Cardiac muscle cell (in vitro differentiated cells and primary cell): Measurements from ENCODE around the gene SLC7A6OS. TPM values are rescaled to one million over a fixed set of nuclear protein-coding genes. Genes with fewer than 3 reads are reported as not detected.

Source experiments
- DNase-seq, 2 donors: peaks; one replicate each; pipeline versions ENCODE4 v3.0.0 to v3.0.0-alpha.2; 2010 to 2017; ENCODE audit warnings: low read depth in 1 of 2, low spot score in 1 of 2
- H3K27ac ChIP-seq: fragments of 200-600 bp; sonication (generic); 2 replicates; pipeline ENCODE4 v1.5.1; 2016
- H3K27me3 ChIP-seq: fragments of 200-600 bp; sonication (generic); 2 replicates; pipeline ENCODE4 v1.6.0; 2016; ENCODE audit warnings: control low read depth
- H3K36me3 ChIP-seq: fragments of 200-600 bp; sonication (generic); 2 replicates; pipeline ENCODE4 v1.5.1; 2016; ENCODE audit warnings: control low read depth
- H3K4me1 ChIP-seq: fragments of 200-600 bp; sonication (generic); 2 replicates; pipeline ENCODE4 v1.8.1; 2017; ENCODE audit warnings: low read depth, mild to moderate bottlenecking, mixed run types
- H3K4me3 ChIP-seq: fragments of 200-600 bp; sonication (generic); 2 replicates; pipeline ENCODE4 v1.5.1; 2016; ENCODE audit warnings: mild to moderate bottlenecking
- H3K9me3 ChIP-seq: fragments of 200-600 bp; sonication (generic); 2 replicates; pipeline ENCODE4 v1.5.1; 2017; ENCODE audit warnings: low read depth, mild to moderate bottlenecking, control low read depth
- polyA plus RNA-seq: library from polyadenylated mRNA; unstranded; fragments of >200 nt; fragmentation: Nextera tagmentation; extraction: Ambion mirVana; gene quantifications from 2 replicates; pipeline ENCODE4 v1.2.1, GENCODE V29; 2016
- total RNA-seq: library from RNA; depleted of rRNA; stranded (reverse); fragments of >200 nt; gene quantifications from 2 replicates; pipeline ENCODE4 v1.2.3, GENCODE V29; 2016
- TF ChIP-seq, protein P1 (sequence below): IDR thresholded peaks from 2 replicates; pipeline ENCODE4 v1.5.1; 2012; ENCODE audit warnings: low read depth, mild to moderate bottlenecking, low read length

The SLC7A6OS gene
- total and polyA plus RNA-seq, 2 experiments from 2014 or later: 18.4 to 24.3 TPM

DNA sequence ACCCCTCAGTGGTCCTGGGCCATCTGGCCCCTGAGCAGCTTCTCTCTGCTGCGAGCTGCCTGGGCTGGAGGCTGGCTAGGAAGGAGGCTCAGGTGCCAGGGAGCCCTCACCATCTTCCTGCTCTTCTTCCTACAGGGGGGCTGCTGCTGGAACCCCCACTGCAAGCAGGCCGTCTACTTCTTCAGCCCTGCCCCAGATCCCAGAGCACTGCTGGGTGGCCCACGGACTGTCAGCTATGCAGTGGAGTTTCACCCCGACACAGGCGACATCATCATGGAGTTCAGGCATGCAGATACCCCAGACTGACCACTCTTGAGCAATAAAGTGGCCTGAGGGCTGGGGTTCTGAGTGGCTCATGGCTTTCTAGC, 46.2 kb upstream of the SLC7A6OS start:
- Histone ChIP-seq H3K4me1 (no peaks in the 10 kb centered on the region), H3K27me3 (no peaks in the 10 kb centered on the region), H3K36me3 (peaks cover 14% of the 10 kb centered on the region), H3K9me3 (no peaks in the 10 kb centered on the region), H3K27ac (no peak overlapping the region), H3K4me3 (no peak overlapping the region)
- no peak for DNase-seq
- TF ChIP-seq, protein P1, sequence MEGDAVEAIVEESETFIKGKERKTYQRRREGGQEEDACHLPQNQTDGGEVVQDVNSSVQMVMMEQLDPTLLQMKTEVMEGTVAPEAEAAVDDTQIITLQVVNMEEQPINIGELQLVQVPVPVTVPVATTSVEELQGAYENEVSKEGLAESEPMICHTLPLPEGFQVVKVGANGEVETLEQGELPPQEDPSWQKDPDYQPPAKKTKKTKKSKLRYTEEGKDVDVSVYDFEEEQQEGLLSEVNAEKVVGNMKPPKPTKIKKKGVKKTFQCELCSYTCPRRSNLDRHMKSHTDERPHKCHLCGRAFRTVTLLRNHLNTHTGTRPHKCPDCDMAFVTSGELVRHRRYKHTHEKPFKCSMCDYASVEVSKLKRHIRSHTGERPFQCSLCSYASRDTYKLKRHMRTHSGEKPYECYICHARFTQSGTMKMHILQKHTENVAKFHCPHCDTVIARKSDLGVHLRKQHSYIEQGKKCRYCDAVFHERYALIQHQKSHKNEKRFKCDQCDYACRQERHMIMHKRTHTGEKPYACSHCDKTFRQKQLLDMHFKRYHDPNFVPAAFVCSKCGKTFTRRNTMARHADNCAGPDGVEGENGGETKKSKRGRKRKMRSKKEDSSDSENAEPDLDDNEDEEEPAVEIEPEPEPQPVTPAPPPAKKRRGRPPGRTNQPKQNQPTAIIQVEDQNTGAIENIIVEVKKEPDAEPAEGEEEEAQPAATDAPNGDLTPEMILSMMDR: no peak

DNA sequence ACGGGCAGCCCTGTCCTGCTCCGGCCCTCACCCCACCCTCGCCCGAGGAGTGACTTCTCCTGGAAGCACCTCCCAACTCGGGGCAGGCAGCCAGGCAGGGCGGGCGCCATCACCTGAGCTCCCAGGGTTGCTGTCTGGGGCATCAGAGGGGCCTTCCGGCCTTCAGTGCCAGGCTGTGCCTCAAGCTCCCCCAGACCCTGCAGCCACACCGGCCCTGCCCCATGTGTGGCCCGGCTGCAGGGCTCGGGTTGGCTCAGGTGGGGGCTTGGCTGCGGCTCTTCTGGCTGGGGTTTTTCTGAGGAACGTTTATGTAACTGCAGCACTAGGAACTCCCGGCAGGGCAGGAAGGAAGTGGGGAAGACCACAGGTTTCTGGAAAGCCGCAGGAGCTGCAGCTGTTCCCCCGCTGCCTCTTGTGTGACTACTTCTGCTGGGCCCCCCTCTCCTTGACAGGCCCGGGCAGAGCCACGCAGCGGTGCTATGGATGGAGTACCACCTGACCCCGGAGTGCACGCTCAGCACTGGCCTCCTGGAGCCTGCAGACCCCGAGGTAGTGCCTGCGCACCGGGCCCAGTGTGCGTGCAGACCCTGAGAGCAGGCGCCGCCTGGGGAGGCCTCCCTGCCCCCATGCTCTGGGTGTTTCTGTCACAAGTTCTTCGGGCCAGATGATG, 45.6 kb upstream of the SLC7A6OS start:
- Histone ChIP-seq H3K36me3 (peaks cover 14% of the 10 kb centered on the region), H3K4me3 (no peak overlapping the region), H3K9me3 (no peaks in the 10 kb centered on the region), H3K27ac (no peak overlapping the region), H3K27me3 (no peaks in the 10 kb centered on the region), H3K4me1 (no peaks in the 10 kb centered on the region)
- TF ChIP-seq, protein P1: no peak
- no peak for DNase-seq

DNA sequence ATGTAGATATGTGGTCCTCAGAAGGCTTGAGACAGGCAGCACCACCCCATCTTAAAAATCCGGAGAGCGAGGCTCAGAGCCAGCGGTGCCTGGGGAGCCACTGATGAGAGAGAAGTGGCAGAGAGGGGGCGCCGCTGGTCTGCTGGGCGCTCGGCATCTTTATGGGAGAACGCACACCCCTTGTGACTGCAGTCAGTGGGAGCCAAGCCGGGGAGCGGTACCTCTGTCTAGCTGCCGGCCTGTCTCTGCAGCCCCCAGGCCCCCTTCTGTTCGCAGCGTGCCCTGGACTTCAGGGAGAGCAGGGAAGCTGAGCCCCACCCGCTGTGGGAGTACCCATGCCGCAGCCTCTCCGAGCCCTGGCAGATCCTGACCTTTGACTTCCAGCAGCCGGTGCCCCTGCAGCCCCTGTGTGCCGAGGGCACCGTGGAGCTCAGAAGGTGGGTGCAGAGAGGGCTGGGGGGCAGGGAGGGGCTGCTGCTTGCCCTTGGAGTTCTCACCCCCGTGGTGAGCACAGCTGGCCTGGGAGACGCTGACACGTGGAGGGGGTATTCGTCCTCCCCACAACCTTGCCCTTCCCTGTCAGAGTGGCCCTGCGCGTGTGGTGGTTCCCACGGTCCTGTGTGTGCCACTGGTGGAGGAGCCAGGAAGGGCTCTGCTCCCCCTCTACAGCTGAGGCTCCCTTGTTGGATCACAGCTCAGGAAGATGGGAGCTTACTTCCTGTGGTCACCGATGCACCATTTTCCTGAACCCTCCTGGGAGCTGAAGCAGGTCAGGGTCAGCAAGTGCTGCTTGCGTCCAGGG, 44.9 kb upstream of the SLC7A6OS start:
- peaks cover 14% of the 10 kb centered on the region for H3K36me3 ChIP-seq
- no peaks in the 10 kb centered on the region for H3K4me1 ChIP-seq
- TF ChIP-seq, protein P1: no peak
- no peaks in the 10 kb centered on the region for H3K9me3 ChIP-seq
- no peak for DNase-seq
- no peaks in the 10 kb centered on the region for H3K27me3 ChIP-seq
- no peak overlapping the region for H3K4me3 ChIP-seq
- H3K27ac ChIP-seq: no peak overlapping the region

DNA sequence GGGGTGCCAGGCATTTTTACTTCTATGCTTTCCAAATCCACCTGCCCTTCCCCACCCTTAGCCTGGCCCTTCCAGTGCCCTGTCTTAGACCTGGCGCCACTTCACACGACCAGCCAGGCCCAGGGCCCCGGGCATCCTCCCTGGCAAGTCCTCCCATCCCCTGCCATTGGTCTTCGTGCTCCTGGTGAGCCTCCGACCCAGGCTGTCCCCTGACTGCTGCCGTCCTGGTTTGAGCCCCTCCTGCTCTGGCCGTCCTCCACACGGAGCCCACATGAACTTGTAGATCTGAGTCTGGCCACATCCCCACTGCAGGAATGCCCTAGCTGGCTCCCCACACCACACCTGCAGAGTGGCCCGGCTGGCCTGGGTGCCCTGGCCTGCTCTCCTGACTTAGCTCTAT, 44.1 kb upstream of the SLC7A6OS start:
- Histone ChIP-seq H3K27me3 (no peaks in the 10 kb centered on the region), H3K36me3 (peaks cover 14% of the 10 kb centered on the region), H3K9me3 (no peaks in the 10 kb centered on the region), H3K4me3 (no peak overlapping the region), H3K4me1 (no peaks in the 10 kb centered on the region), H3K27ac (no peak overlapping the region)
- TF ChIP-seq, protein P1: no peak
- DNase-seq: no peak

DNA sequence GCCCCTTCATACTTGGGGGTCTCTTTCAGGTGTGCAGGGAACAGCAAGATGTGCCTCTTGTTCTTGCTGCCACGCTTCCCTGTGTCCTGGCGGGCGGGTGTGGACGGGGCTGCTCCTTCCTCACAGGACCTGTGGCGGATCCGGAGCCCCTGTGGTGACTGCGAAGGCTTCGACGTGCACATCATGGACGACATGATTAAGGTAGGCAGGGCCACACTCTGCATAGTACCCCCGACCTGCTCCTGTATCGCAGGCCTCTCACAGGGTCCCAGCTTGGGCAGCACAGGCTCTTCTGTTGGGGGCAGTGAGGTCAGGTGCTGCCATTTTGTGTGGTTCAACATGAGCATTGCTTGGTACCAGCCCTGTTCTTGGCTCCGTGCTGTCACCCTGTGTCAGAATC, 42.6 kb upstream of the SLC7A6OS start:
- Histone ChIP-seq H3K4me3 (no peak overlapping the region), H3K36me3 (peaks cover 14% of the 10 kb centered on the region), H3K27me3 (no peaks in the 10 kb centered on the region), H3K27ac (no peak overlapping the region), H3K4me1 (no peaks in the 10 kb centered on the region), H3K9me3 (no peaks in the 10 kb centered on the region)
- DNase-seq: no peak
- TF ChIP-seq, protein P1: no peak
